ENCODE data around the gene GPC6.

DNA sequence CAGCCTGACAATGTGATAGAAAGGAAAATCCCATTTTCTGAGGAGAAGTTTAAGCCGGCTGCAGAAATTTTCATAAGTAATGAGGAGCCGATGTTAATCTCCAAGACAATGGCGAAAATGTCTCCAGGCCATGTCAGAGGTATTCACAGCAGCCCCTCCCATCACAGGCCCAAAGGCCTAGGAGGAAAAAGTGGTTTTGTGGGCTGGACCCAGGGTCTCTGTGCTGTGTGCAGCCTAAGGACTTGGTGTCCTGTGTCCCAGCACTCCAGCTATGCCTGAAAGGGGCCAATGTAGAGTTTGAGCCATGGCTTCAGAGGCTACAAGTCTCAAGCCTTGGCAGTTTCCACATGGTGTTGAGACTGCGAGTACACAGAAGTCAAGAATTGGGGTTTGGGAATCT is 32.9 kb upstream of the GPC6 start:
- no peak for TF ChIP-seq EZH2 (IDR thresholded peaks at IDR 0.05; ENCODE audit: low read depth)
- TF ChIP-seq, protein P1, sequence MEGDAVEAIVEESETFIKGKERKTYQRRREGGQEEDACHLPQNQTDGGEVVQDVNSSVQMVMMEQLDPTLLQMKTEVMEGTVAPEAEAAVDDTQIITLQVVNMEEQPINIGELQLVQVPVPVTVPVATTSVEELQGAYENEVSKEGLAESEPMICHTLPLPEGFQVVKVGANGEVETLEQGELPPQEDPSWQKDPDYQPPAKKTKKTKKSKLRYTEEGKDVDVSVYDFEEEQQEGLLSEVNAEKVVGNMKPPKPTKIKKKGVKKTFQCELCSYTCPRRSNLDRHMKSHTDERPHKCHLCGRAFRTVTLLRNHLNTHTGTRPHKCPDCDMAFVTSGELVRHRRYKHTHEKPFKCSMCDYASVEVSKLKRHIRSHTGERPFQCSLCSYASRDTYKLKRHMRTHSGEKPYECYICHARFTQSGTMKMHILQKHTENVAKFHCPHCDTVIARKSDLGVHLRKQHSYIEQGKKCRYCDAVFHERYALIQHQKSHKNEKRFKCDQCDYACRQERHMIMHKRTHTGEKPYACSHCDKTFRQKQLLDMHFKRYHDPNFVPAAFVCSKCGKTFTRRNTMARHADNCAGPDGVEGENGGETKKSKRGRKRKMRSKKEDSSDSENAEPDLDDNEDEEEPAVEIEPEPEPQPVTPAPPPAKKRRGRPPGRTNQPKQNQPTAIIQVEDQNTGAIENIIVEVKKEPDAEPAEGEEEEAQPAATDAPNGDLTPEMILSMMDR (conservative IDR thresholded peaks at IDR 0.05) = no peak
